SU-DHL-6 (cell line): ENCODE results near the gene PTGES.

Experiments
- H2AFZ ChIP-seq: fragments of 200-600 bp; sonication (generic); 2 replicates; pipeline ENCODE4 v1.6.1; 2014; ENCODE audit warnings: low read depth, mild to moderate bottlenecking, moderate library complexity, mixed read lengths, antibody characterized with exemption, low read length; ENCODE audit not compliant: severe bottlenecking
- H3F3A ChIP-seq: fragments of 200-600 bp; shearing (Covaris generic); 2 replicates; pipeline ENCODE4 v1.6.0; 2016; ENCODE audit warnings: antibody characterized with exemption, mild to moderate bottlenecking; ENCODE audit not compliant: insufficient read depth
- H3K27ac ChIP-seq: fragments of 200-600 bp; sonication (generic); 2 replicates; pipeline ENCODE4 v1.5.1; 2016; ENCODE audit warnings: low read depth, mild to moderate bottlenecking, low read length, moderate library complexity, mixed read lengths
- H3K27me3 ChIP-seq: fragments of 200-600 bp; sonication (generic), shearing (Covaris generic); 2 replicates; pipeline ENCODE4 v1.6.0; 2014; ENCODE audit warnings: mild to moderate bottlenecking, low read length
- H3K36me3 ChIP-seq: fragments of 200-600 bp; sonication (generic); 2 replicates; pipeline ENCODE4 v1.6.1; 2014; ENCODE audit warnings: mild to moderate bottlenecking, low read length, mixed read lengths
- H3K4me2 ChIP-seq: fragments of 300-600, 200-600 bp; shearing (Covaris generic), sonication (generic); 2 replicates; pipeline ENCODE4 v1.6.0; 2014; ENCODE audit warnings: low read length, low read depth, mild to moderate bottlenecking; ENCODE audit not compliant: poor library complexity, severe bottlenecking
- H3K4me3 ChIP-seq: fragments of 200-600 bp; sonication (generic); 2 replicates; pipeline ENCODE4 v1.5.1; 2014; ENCODE audit warnings: antibody characterized with exemption, low read length, mild to moderate bottlenecking, mixed read lengths; ENCODE audit not compliant: insufficient read depth, poor library complexity, severe bottlenecking
- H3K79me2 ChIP-seq: fragments of 200-600 bp; sonication (generic); 2 replicates; pipeline ENCODE4 v1.6.1; 2014; ENCODE audit warnings: mild to moderate bottlenecking, low read length, moderate library complexity; ENCODE audit not compliant: insufficient read depth
- H3K9ac ChIP-seq: fragments of 200-600 bp; sonication (generic); 2 replicates; pipeline ENCODE4 v1.7.0; 2014; ENCODE audit warnings: mild to moderate bottlenecking, low read length
- H3K9me2 ChIP-seq: fragments of 200-600 bp; sonication (generic); replicated peaks from 2 replicates; pipeline ENCODE4 v1.6.1; 2014; ENCODE audit warnings: low read length; ENCODE audit not compliant: insufficient read depth
- H3K9me3 ChIP-seq: fragments of 200-600 bp; sonication (generic); 2 replicates; pipeline ENCODE4 v1.6.1; 2014; ENCODE audit warnings: low read length, mixed read lengths; ENCODE audit not compliant: insufficient read depth
- H4K20me1 ChIP-seq: fragments of 200-600 bp; sonication (generic); 2 replicates; pipeline ENCODE4 v1.6.1; 2014; ENCODE audit warnings: low read depth, mild to moderate bottlenecking, antibody characterized with exemption, low read length, moderate library complexity, mixed read lengths
- CTCF ChIP-seq: fragments of 200-600 bp; sonication (generic); IDR thresholded peaks from one replicate; pipeline ENCODE4 v1.5.1; 2017; ENCODE audit warnings: antibody characterized with exemption, mild to moderate bottlenecking, low read length, moderate library complexity; ENCODE audit not compliant: insufficient read depth, poor library complexity, severe bottlenecking
- EZH2phosphoT487 ChIP-seq: fragments of 200-600 bp; sonication (generic), shearing (Covaris generic); conservative IDR thresholded peaks from 2 replicates; pipeline ENCODE4 v1.6.1; 2018; ENCODE audit warnings: mild to moderate bottlenecking, antibody characterized with exemption, low read length, moderate library complexity, mixed read lengths

The PTGES gene

GRCh38 chr9:129735546-129735945 is 17.3 kb downstream of the PTGES start:
- H3K79me2 ChIP-seq, result no peaks in the 10 kb centered on the region
- TF ChIP-seq EZH2phosphoT487 (no peak), CTCF (no peak)
- H3K36me3 ChIP-seq, result no peaks in the 10 kb centered on the region
- no peaks in the 10 kb centered on the region for H3K9me3 ChIP-seq
- no peaks in the 10 kb centered on the region for H3K27me3 ChIP-seq
- no peaks in the 10 kb centered on the region for H3F3A ChIP-seq
- no peak overlapping the region for H3K9ac ChIP-seq
- no peak overlapping the region for H3K4me2 ChIP-seq
- no peaks in the 10 kb centered on the region for H4K20me1 ChIP-seq
- no peaks in the 10 kb centered on the region for H3K9me2 ChIP-seq
- no peak overlapping the region for H3K4me3 ChIP-seq
- H3K27ac ChIP-seq, result no peak overlapping the region
- H2AFZ ChIP-seq, result no peak overlapping the region

- Histone ChIP-seq H3K27ac (no peak overlapping the region), H4K20me1 (no peaks in the 10 kb centered on the region), H2AFZ (no peak overlapping the region), H3K9ac (no peak overlapping the region), H3K9me3 (no peaks in the 10 kb centered on the region), H3K36me3 (no peaks in the 10 kb centered on the region), H3K4me3 (no peak overlapping the region), H3K27me3 (no peaks in the 10 kb centered on the region), H3K9me2 (no peaks in the 10 kb centered on the region), H3F3A (no peaks in the 10 kb centered on the region), H3K79me2 (no peaks in the 10 kb centered on the region), H3K4me2 (no peak overlapping the region)
- TF ChIP-seq CTCF (no peak), EZH2phosphoT487 (no peak)
These were observed 19.2 kb downstream of the PTGES start for GRCh38 chr9:129733632-129733953.

GRCh38 chr9:129732946-129733631 is 19.8 kb downstream of the PTGES start:
- no peaks in the 10 kb centered on the region for H4K20me1 ChIP-seq
- H3K9ac ChIP-seq, result no peak overlapping the region
- H3K9me3 ChIP-seq, result no peaks in the 10 kb centered on the region
- H3F3A ChIP-seq, result no peaks in the 10 kb centered on the region
- no peak overlapping the region for H3K4me2 ChIP-seq
- no peak overlapping the region for H2AFZ ChIP-seq
- no peak for TF ChIP-seq EZH2phosphoT487
- TF ChIP-seq CTCF, result no peak
- H3K36me3 ChIP-seq, result no peaks in the 10 kb centered on the region
- no peaks in the 10 kb centered on the region for H3K9me2 ChIP-seq
- H3K79me2 ChIP-seq, result no peaks in the 10 kb centered on the region
- H3K27me3 ChIP-seq, result no peaks in the 10 kb centered on the region
- no peak overlapping the region for H3K27ac ChIP-seq
- no peak overlapping the region for H3K4me3 ChIP-seq
